Measurements from ENCODE around the gene HMGB4. TPM values are rescaled to one million over a fixed set of nuclear protein-coding genes. Genes with fewer than 3 reads are reported as not detected.

HMGB4 gene
- total RNA-seq, 1 experiment from 2014 or later = not detected

GRCh38 chr1:33826711-33827110 is 37.2 kb upstream of the HMGB4 start:
- ChIA-PET CTCF (interaction anchor here (0.6 kb wide), 1 partner anchor 18 kb away, joined by 3 read pairs; no protein-coding TSS in a partner anchor), POLR2A (no interaction called here)
- Histone ChIP-seq H3K9me3 (no peaks in the 10 kb centered on the region), H3K36me3 (ENCODE audit: control insufficient read depth, insufficient read depth, low read length) (no peaks in the 10 kb centered on the region), H3K4me1 (no peaks in the 10 kb centered on the region), H3K4me3 (ENCODE audit: low read depth, low read length) (no peak overlapping the region), H3K27me3 (replicated peaks; ENCODE audit: control insufficient read depth, insufficient read depth, low read length) (no peaks in the 10 kb centered on the region)
- H3K27ac Mint-ChIP-seq (ENCODE audit: unreplicated experiment) = no peak overlapping the region
- peaks cover 4% of the 10 kb centered on the region for H3K27me3 Mint-ChIP-seq (ENCODE audit: insufficient read depth, unreplicated experiment)
- no peaks in the 10 kb centered on the region for H3K36me3 Mint-ChIP-seq (ENCODE audit: insufficient read depth, unreplicated experiment)
- H3K4me1 Mint-ChIP-seq (ENCODE audit: low read depth, unreplicated experiment) = no peaks in the 10 kb centered on the region
- TF ChIP-seq, protein P1, sequence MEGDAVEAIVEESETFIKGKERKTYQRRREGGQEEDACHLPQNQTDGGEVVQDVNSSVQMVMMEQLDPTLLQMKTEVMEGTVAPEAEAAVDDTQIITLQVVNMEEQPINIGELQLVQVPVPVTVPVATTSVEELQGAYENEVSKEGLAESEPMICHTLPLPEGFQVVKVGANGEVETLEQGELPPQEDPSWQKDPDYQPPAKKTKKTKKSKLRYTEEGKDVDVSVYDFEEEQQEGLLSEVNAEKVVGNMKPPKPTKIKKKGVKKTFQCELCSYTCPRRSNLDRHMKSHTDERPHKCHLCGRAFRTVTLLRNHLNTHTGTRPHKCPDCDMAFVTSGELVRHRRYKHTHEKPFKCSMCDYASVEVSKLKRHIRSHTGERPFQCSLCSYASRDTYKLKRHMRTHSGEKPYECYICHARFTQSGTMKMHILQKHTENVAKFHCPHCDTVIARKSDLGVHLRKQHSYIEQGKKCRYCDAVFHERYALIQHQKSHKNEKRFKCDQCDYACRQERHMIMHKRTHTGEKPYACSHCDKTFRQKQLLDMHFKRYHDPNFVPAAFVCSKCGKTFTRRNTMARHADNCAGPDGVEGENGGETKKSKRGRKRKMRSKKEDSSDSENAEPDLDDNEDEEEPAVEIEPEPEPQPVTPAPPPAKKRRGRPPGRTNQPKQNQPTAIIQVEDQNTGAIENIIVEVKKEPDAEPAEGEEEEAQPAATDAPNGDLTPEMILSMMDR (IDR thresholded peaks at IDR 0.05; ENCODE audit: insufficient read depth in 1 of 2, low read depth in 1 of 2, low read length in 1 of 2, severe bottlenecking in 1 of 2, unreplicated experiment in 1 of 2) = no peak
- BruUV-seq (replicated peaks) = no TSS peak
- intact Hi-C loops (cut with micrococcal nuclease; ENCODE audit: unreplicated experiment) = no loop called here
- H3K4me3 Mint-ChIP-seq (ENCODE audit: unreplicated experiment) = no peak overlapping the region
- no peak for DNase-seq
- H3K9me3 Mint-ChIP-seq (ENCODE audit: unreplicated experiment) = peaks cover 9% of the 10 kb centered on the region

DNA sequence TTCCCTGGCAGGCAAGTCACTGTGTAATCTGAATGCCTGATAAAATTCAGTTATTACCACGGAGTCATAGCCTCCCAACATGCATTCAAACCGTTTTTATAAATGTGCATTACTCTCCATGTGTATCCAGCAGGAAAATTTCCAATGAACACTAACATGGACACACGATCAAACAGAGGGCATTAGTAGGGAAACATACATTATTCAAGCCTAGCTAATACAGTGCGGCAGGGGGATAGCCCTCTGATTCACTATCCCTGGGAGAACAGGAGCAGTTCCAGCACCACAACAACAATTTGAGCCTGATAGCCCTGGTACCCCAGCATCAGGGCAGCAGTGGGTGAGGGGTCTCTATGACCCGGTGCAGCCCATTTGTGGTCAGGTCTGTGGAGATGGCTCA is 35.8 kb upstream of the HMGB4 start:
- Mint-ChIP-seq H3K9me3 (ENCODE audit: unreplicated experiment) (peaks cover 9% of the 10 kb centered on the region), H3K4me3 (ENCODE audit: unreplicated experiment) (no peak overlapping the region), H3K4me1 (ENCODE audit: low read depth, unreplicated experiment) (no peaks in the 10 kb centered on the region), H3K36me3 (ENCODE audit: insufficient read depth, unreplicated experiment) (no peaks in the 10 kb centered on the region), H3K27ac (ENCODE audit: unreplicated experiment) (no peak overlapping the region), H3K27me3 (ENCODE audit: insufficient read depth, unreplicated experiment) (no peaks in the 10 kb centered on the region)
- TF ChIP-seq, protein P1 (IDR thresholded peaks at IDR 0.05; ENCODE audit: insufficient read depth in 1 of 2, low read depth in 1 of 2, low read length in 1 of 2, severe bottlenecking in 1 of 2, unreplicated experiment in 1 of 2) = no peak
- no peak for DNase-seq
- no TSS peak for BruUV-seq (replicated peaks)
- intact Hi-C loops (cut with micrococcal nuclease; ENCODE audit: unreplicated experiment) = no loop called here
- ChIA-PET POLR2A (no interaction called here), CTCF (no interaction called here)
- H3K4me1 ChIP-seq = no peaks in the 10 kb centered on the region
- H3K9me3 ChIP-seq = no peaks in the 10 kb centered on the region
- no peaks in the 10 kb centered on the region for H3K27me3 ChIP-seq (replicated peaks; ENCODE audit: control insufficient read depth, insufficient read depth, low read length)
- no peaks in the 10 kb centered on the region for H3K36me3 ChIP-seq (ENCODE audit: control insufficient read depth, insufficient read depth, low read length)
- H3K4me3 ChIP-seq (ENCODE audit: low read depth, low read length) = no peak overlapping the region

- DNase-seq = no peak
- TF ChIP-seq, protein P1 (IDR thresholded peaks at IDR 0.05; ENCODE audit: insufficient read depth in 1 of 2, low read depth in 1 of 2, low read length in 1 of 2, severe bottlenecking in 1 of 2, unreplicated experiment in 1 of 2) = no peak
- no peak overlapping the region for H3K4me3 ChIP-seq (ENCODE audit: low read depth, low read length)
- H3K9me3 ChIP-seq = no peaks in the 10 kb centered on the region
- no TSS peak for BruUV-seq (replicated peaks)
- H3K27me3 ChIP-seq (replicated peaks; ENCODE audit: control insufficient read depth, insufficient read depth, low read length) = no peaks in the 10 kb centered on the region
- ChIA-PET POLR2A (no interaction called here), CTCF (no interaction called here)
- H3K36me3 ChIP-seq (ENCODE audit: control insufficient read depth, insufficient read depth, low read length) = no peaks in the 10 kb centered on the region
- Mint-ChIP-seq H3K4me1 (ENCODE audit: low read depth, unreplicated experiment) (no peaks in the 10 kb centered on the region), H3K4me3 (ENCODE audit: unreplicated experiment) (no peak overlapping the region), H3K27ac (ENCODE audit: unreplicated experiment) (no peak overlapping the region), H3K27me3 (ENCODE audit: insufficient read depth, unreplicated experiment) (no peaks in the 10 kb centered on the region), H3K9me3 (ENCODE audit: unreplicated experiment) (peaks cover 9% of the 10 kb centered on the region), H3K36me3 (ENCODE audit: insufficient read depth, unreplicated experiment) (no peaks in the 10 kb centered on the region)
- intact Hi-C loops (cut with micrococcal nuclease; ENCODE audit: unreplicated experiment) = no loop called here
- H3K4me1 ChIP-seq = no peaks in the 10 kb centered on the region
Measured at GRCh38 chr1:33828654-33829053, 35.2 kb upstream of the HMGB4 start.

Measured in Caco-2 (cell line).